ENCODE measurements around the gene CCDC47. TPM values are rescaled to one million over a fixed set of nuclear protein-coding genes. Genes with fewer than 3 reads are reported as not detected.

CCDC47 gene
- polyA plus RNA-seq, 3 donors: 15.2 to 56.4 (median 43.0) TPM

DNA sequence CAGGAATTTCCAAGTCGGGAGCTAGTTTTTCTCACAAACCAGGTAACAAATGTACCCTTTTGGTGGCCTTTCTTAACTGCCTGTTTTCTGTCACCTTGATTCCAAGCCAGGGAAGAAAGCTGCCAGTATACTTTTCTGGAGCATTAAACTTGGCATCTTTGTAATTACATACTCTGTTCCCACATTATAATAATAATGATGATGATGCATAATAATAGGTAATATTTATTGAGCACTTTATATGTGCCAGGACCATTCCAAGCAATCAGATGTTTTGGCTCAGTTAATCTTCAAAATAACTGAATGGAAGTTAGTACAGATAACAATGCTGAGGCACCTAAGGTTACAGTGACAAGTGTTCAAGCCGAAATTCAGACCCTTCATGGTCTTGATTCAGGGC is 42.7 kb upstream of the CCDC47 start:
- H3K9me3 Mint-ChIP-seq: no peaks in the 10 kb centered on the region
- Histone ChIP-seq H3K27me3 (ENCODE audit: control insufficient read depth in 2 of 2, insufficient read depth in 2 of 2, low read length in 2 of 2) (no peaks in the 10 kb centered on the region), H3K79me2 (ENCODE audit: insufficient read depth, low read length) (peaks cover 14% of the 10 kb centered on the region), H3K4me2 (replicated peaks; ENCODE audit: extremely low read depth, low read length, poor library complexity, severe bottlenecking) (no peak overlapping the region), H3K27ac (ENCODE audit: low read depth in 1 of 2, low read length in 2 of 2) (no peak overlapping the region), H3K9me3 (replicated peaks in 1 of 2; ENCODE audit: control insufficient read depth in 1 of 2, insufficient read depth in 1 of 2, low read length in 2 of 2) (no peaks in the 10 kb centered on the region), H4K20me1 (ENCODE audit: insufficient read depth, low read length) (peaks cover 37% of the 10 kb centered on the region), H3K4me3 (replicated peaks in 1 of 3; ENCODE audit: low read depth in 2 of 3, low read length in 3 of 3) (no peak overlapping the region), H2AFZ (ENCODE audit: insufficient read depth, low read depth, low read length, poor library complexity, severe bottlenecking) (no peak overlapping the region), H3K36me3 (replicated peaks in 1 of 2; ENCODE audit: control insufficient read depth in 1 of 2, insufficient read depth in 2 of 2, low read length in 2 of 2) (peaks cover 98 to 100% of the 10 kb centered on the region in 2 donors), H3K4me1 (ENCODE audit: control insufficient read depth in 1 of 2, insufficient read depth in 2 of 2, low read length in 2 of 2) (no peaks in the 10 kb centered on the region), H3K9ac (ENCODE audit: insufficient read depth, low read length, poor library complexity, severe bottlenecking) (no peak overlapping the region)
- peaks cover 95 to 100% of the 10 kb centered on the region in 2 donors for H3K36me3 Mint-ChIP-seq
- H3K4me1 Mint-ChIP-seq: peaks cover 5% of the 10 kb centered on the region
- TF ChIP-seq, protein P1, sequence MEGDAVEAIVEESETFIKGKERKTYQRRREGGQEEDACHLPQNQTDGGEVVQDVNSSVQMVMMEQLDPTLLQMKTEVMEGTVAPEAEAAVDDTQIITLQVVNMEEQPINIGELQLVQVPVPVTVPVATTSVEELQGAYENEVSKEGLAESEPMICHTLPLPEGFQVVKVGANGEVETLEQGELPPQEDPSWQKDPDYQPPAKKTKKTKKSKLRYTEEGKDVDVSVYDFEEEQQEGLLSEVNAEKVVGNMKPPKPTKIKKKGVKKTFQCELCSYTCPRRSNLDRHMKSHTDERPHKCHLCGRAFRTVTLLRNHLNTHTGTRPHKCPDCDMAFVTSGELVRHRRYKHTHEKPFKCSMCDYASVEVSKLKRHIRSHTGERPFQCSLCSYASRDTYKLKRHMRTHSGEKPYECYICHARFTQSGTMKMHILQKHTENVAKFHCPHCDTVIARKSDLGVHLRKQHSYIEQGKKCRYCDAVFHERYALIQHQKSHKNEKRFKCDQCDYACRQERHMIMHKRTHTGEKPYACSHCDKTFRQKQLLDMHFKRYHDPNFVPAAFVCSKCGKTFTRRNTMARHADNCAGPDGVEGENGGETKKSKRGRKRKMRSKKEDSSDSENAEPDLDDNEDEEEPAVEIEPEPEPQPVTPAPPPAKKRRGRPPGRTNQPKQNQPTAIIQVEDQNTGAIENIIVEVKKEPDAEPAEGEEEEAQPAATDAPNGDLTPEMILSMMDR (IDR thresholded peaks at IDR 0.05): no peak
- peak overlapping the region in 2 of 7 donors; percentile 48 to 67 for H3K27ac Mint-ChIP-seq
- no peak for DNase-seq
- 100% methylated on average over 2 of the region's 2 CpGs for WGBS (ENCODE audit: insufficient coverage)
- no peak overlapping the region for H3K4me3 Mint-ChIP-seq
- intact Hi-C loops (cut with micrococcal nuclease): no loop called here
- H3K27me3 Mint-ChIP-seq (ENCODE audit: low read depth in 3 of 3): no peaks in the 10 kb centered on the region

DNA sequence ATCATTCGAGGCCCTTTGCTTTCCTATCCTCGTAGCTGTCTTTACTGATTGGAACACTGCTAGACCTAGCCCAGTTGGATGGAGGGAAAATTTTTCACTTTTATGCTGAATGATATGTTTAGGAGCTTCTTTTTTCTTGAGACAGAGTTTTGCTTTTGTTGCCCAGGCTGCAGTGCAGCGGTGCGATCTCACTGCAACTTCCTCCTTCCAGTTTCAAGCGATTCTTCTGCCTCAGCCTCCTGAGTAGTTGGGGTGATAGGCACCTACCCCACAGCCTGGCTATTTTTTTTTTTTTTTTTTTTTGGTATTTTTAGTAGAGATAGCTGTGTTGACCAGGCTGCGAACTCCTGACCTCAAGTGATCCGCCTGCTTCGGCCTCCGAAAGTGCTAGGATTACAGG is 36.6 kb upstream of the CCDC47 start:
- TF ChIP-seq, protein P1 (IDR thresholded peaks at IDR 0.05): no peak
- Histone ChIP-seq H2AFZ (ENCODE audit: insufficient read depth, low read depth, low read length, poor library complexity, severe bottlenecking) (no peak overlapping the region), H3K27me3 (ENCODE audit: control insufficient read depth in 2 of 2, insufficient read depth in 2 of 2, low read length in 2 of 2) (no peaks in the 10 kb centered on the region), H3K4me3 (replicated peaks in 1 of 3; ENCODE audit: low read depth in 2 of 3, low read length in 3 of 3) (no peak overlapping the region), H3K9me3 (replicated peaks in 1 of 2; ENCODE audit: control insufficient read depth in 1 of 2, insufficient read depth in 1 of 2, low read length in 2 of 2) (no peaks in the 10 kb centered on the region), H4K20me1 (ENCODE audit: insufficient read depth, low read length) (peaks cover 8% of the 10 kb centered on the region), H3K9ac (ENCODE audit: insufficient read depth, low read length, poor library complexity, severe bottlenecking) (no peak overlapping the region), H3K79me2 (ENCODE audit: insufficient read depth, low read length) (no peaks in the 10 kb centered on the region), H3K4me1 (ENCODE audit: control insufficient read depth in 1 of 2, insufficient read depth in 2 of 2, low read length in 2 of 2) (no peaks in the 10 kb centered on the region), H3K4me2 (replicated peaks; ENCODE audit: extremely low read depth, low read length, poor library complexity, severe bottlenecking) (no peak overlapping the region), H3K36me3 (replicated peaks in 1 of 2; ENCODE audit: control insufficient read depth in 1 of 2, insufficient read depth in 2 of 2, low read length in 2 of 2) (peaks cover 100% of the 10 kb centered on the region in 2 donors), H3K27ac (ENCODE audit: low read depth in 1 of 2, low read length in 2 of 2) (no peak overlapping the region)
- Mint-ChIP-seq H3K4me3 (no peak overlapping the region), H3K4me1 (no peaks in the 10 kb centered on the region), H3K27ac (no peak overlapping the region), H3K27me3 (ENCODE audit: low read depth in 3 of 3) (no peaks in the 10 kb centered on the region), H3K36me3 (peaks cover 89 to 94% of the 10 kb centered on the region in 2 donors), H3K9me3 (no peaks in the 10 kb centered on the region)
- no peak for DNase-seq
- WGBS (ENCODE audit: insufficient coverage): no CpG with 5 or more reads among the region's 9 CpGs
- intact Hi-C loops (cut with micrococcal nuclease): no loop called here
